Measurements from ENCODE around the gene PACS2.

DNA sequence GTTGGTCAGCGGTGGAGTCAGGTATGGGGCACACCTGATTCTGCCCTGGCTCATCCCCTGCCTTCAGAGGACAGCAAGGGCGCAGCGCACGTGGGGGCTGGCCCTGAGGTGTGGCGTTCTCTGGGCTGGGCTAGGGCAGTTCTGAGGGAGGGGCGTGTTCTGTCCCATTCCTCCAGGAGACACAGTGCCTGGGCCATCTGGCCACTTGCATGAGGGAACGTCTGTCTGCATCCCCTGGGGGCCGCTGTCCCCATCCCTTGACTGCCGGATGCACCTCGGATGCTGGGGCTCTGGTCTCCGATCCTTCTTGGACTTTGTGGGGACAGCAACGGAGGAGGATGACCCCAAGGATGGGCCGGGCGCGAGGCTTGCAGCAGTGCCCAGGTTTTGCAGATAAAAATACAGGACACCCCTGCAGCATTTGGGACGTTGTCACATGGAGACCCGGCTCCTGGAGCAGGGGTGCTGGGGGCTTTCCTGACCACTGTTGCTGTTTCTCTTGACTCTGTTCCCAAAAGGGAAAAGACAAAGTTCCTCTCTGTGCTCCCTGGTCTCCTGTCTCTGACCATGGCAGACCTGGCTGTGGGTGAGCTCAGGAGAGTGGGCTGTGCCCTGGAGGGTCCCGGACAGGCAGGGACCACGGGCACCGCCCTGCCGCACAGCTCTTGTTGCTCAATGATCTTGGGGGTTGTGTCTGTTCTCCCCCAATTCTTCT, 112.0 kb downstream of the PACS2 start:
- TF ChIP-seq CEBPB (IDR thresholded peaks at IDR 0.05): no peak
- TF ChIP-seq TAF1 (IDR thresholded peaks at IDR 0.05; ENCODE audit: low read depth): no peak
- no peak for TF ChIP-seq RAD21 (IDR thresholded peaks at IDR 0.05; ENCODE audit: low read depth)
- TF ChIP-seq CREB1 (IDR thresholded peaks at IDR 0.05; ENCODE audit: low read depth): no peak

All from Ishikawa (cell line).